ENCODE results near the gene TMPRSS9.
"Not testable (repeated sequence)": the region's sequence is repeated elsewhere in the genome, so short reads cannot be mapped to it uniquely, and the experiment has no call there.

Gene TMPRSS9

GRCh38 chr19:2345076-2345475 lies 15.0 kb upstream of the TMPRSS9 start:
- Histone ChIP-seq H2AFZ (ENCODE audit: low read depth, low read length) (no peak overlapping the region), H3K9me3 (ENCODE audit: insufficient read depth, low read length) (no peaks in the 10 kb centered on the region), H3K79me2 (ENCODE audit: low read length) (no peaks in the 10 kb centered on the region), H3K4me2 (ENCODE audit: low read length) (no peak overlapping the region), H3K27ac (ENCODE audit: low read length) (no peak overlapping the region), H3K36me3 (replicated peaks; ENCODE audit: low read depth, low read length) (no peaks in the 10 kb centered on the region), H3K4me3 (ENCODE audit: low read length) (no peak overlapping the region), H3K9ac (ENCODE audit: low read length) (no peak overlapping the region), H3K4me1 (ENCODE audit: low read length) (no peaks in the 10 kb centered on the region), H4K20me1 (ENCODE audit: insufficient read depth, low read length) (no peaks in the 10 kb centered on the region), H3K27me3 (ENCODE audit: low read depth, low read length) (no peaks in the 10 kb centered on the region)
- TF ChIP-seq EZH2phosphoT487 (IDR thresholded peaks at IDR 0.05; ENCODE audit: low read depth) (no peak), CTCF (IDR thresholded peaks at IDR 0.05; ENCODE audit: low read depth, low read length) (no peak)

- H3K4me2 ChIP-seq (ENCODE audit: low read length), result no peak overlapping the region
- H3K79me2 ChIP-seq (ENCODE audit: low read length), result no peaks in the 10 kb centered on the region
- H3K9me3 ChIP-seq (ENCODE audit: insufficient read depth, low read length), result no peaks in the 10 kb centered on the region
- H3K27ac ChIP-seq (ENCODE audit: low read length), result no peak overlapping the region
- TF ChIP-seq CTCF (IDR thresholded peaks at IDR 0.05; ENCODE audit: low read depth, low read length) (no peak), EZH2phosphoT487 (IDR thresholded peaks at IDR 0.05; ENCODE audit: low read depth) (no peak)
- H3K4me1 ChIP-seq (ENCODE audit: low read length), result no peaks in the 10 kb centered on the region
- no peaks in the 10 kb centered on the region for H4K20me1 ChIP-seq (ENCODE audit: insufficient read depth, low read length)
- H3K27me3 ChIP-seq (ENCODE audit: low read depth, low read length), result no peaks in the 10 kb centered on the region
- H3K36me3 ChIP-seq (replicated peaks; ENCODE audit: low read depth, low read length), result peaks cover 4% of the 10 kb centered on the region
- no peak overlapping the region for H2AFZ ChIP-seq (ENCODE audit: low read depth, low read length)
- H3K4me3 ChIP-seq (ENCODE audit: low read length), result no peak overlapping the region
- no peak overlapping the region for H3K9ac ChIP-seq (ENCODE audit: low read length)
Observed at GRCh38 chr19:2345794-2346663, 14.0 kb upstream of the TMPRSS9 start.

GRCh38 chr19:2349818-2350217 lies 10.2 kb upstream of the TMPRSS9 start:
- H3K4me3 ChIP-seq (ENCODE audit: low read length); H3K79me2 ChIP-seq (ENCODE audit: low read length); H3K27ac ChIP-seq (ENCODE audit: low read length); H3K27me3 ChIP-seq (ENCODE audit: low read depth, low read length); H3K4me1 ChIP-seq (ENCODE audit: low read length); H3K9me3 ChIP-seq (ENCODE audit: insufficient read depth, low read length); H2AFZ ChIP-seq (ENCODE audit: low read depth, low read length); H3K9ac ChIP-seq (ENCODE audit: low read length); H4K20me1 ChIP-seq (ENCODE audit: insufficient read depth, low read length); H3K4me2 ChIP-seq (ENCODE audit: low read length): not testable (repeated sequence)
- H3K36me3 ChIP-seq (replicated peaks; ENCODE audit: low read depth, low read length), result peaks cover 12% of the 10 kb centered on the region

- no peak overlapping the region for H3K27ac ChIP-seq (ENCODE audit: low read length)
Observed at GRCh38 chr19:2350656-2351055, 9.4 kb upstream of the TMPRSS9 start.

More at GRCh38 chr19:2350656-2351055, 9.4 kb upstream of the TMPRSS9 start:
- no peaks in the 10 kb centered on the region for H3K4me1 ChIP-seq (ENCODE audit: low read length)
- no peaks in the 10 kb centered on the region for H3K9me3 ChIP-seq (ENCODE audit: insufficient read depth, low read length)
- H4K20me1 ChIP-seq (ENCODE audit: insufficient read depth, low read length), result no peaks in the 10 kb centered on the region
- H2AFZ ChIP-seq (ENCODE audit: low read depth, low read length), result no peak overlapping the region
- no peak overlapping the region for H3K4me3 ChIP-seq (ENCODE audit: low read length)
- H3K9ac ChIP-seq (ENCODE audit: low read length), result no peak overlapping the region
- TF ChIP-seq CTCF (IDR thresholded peaks at IDR 0.05; ENCODE audit: low read depth, low read length) (no peak), EZH2phosphoT487 (IDR thresholded peaks at IDR 0.05; ENCODE audit: low read depth) (no peak)
- H3K79me2 ChIP-seq (ENCODE audit: low read length), result no peaks in the 10 kb centered on the region
- H3K4me2 ChIP-seq (ENCODE audit: low read length), result no peak overlapping the region
- H3K36me3 ChIP-seq (replicated peaks; ENCODE audit: low read depth, low read length), result peaks cover 12% of the 10 kb centered on the region
- H3K27me3 ChIP-seq (ENCODE audit: low read depth, low read length), result no peaks in the 10 kb centered on the region

All from OCI-LY3 (cell line).